Cardiac muscle cell (in vitro differentiated cells and primary cell): ENCODE data around the gene SSBP2. TPM values are rescaled to one million over a fixed set of nuclear protein-coding genes. Genes with fewer than 3 reads are reported as not detected.

Experiments
- DNase-seq, 2 donors: peaks; one replicate each; pipeline versions ENCODE4 v3.0.0 to v3.0.0-alpha.2; 2010 to 2017; ENCODE audit warnings: low read depth in 1 of 2, low spot score in 1 of 2
- H3K27ac ChIP-seq: fragments of 200-600 bp; sonication (generic); 2 replicates; pipeline ENCODE4 v1.5.1; 2016
- H3K27me3 ChIP-seq: fragments of 200-600 bp; sonication (generic); 2 replicates; pipeline ENCODE4 v1.6.0; 2016; ENCODE audit warnings: control low read depth
- H3K36me3 ChIP-seq: fragments of 200-600 bp; sonication (generic); 2 replicates; pipeline ENCODE4 v1.5.1; 2016; ENCODE audit warnings: control low read depth
- H3K4me1 ChIP-seq: fragments of 200-600 bp; sonication (generic); 2 replicates; pipeline ENCODE4 v1.8.1; 2017; ENCODE audit warnings: low read depth, mild to moderate bottlenecking, mixed run types
- H3K4me3 ChIP-seq: fragments of 200-600 bp; sonication (generic); 2 replicates; pipeline ENCODE4 v1.5.1; 2016; ENCODE audit warnings: mild to moderate bottlenecking
- H3K9me3 ChIP-seq: fragments of 200-600 bp; sonication (generic); 2 replicates; pipeline ENCODE4 v1.5.1; 2017; ENCODE audit warnings: low read depth, mild to moderate bottlenecking, control low read depth
- polyA plus RNA-seq: library from polyadenylated mRNA; unstranded; fragments of >200 nt; fragmentation: Nextera tagmentation; extraction: Ambion mirVana; gene quantifications from 2 replicates; pipeline ENCODE4 v1.2.1, GENCODE V29; 2016
- total RNA-seq: library from RNA; depleted of rRNA; stranded (reverse); fragments of >200 nt; gene quantifications from 2 replicates; pipeline ENCODE4 v1.2.3, GENCODE V29; 2016
- TF ChIP-seq, protein P1 (sequence below): IDR thresholded peaks from 2 replicates; pipeline ENCODE4 v1.5.1; 2012; ENCODE audit warnings: low read depth, mild to moderate bottlenecking, low read length

Gene SSBP2
- total and polyA plus RNA-seq, 2 experiments from 2014 or later: 117 to 174 TPM

- peak overlapping the region; percentile 53 for H3K27ac ChIP-seq
- DNase-seq: no peak
- H3K4me1 ChIP-seq: no peaks in the 10 kb centered on the region
- no peak overlapping the region for H3K4me3 ChIP-seq
- H3K36me3 ChIP-seq: no peaks in the 10 kb centered on the region
- TF ChIP-seq, protein P1, sequence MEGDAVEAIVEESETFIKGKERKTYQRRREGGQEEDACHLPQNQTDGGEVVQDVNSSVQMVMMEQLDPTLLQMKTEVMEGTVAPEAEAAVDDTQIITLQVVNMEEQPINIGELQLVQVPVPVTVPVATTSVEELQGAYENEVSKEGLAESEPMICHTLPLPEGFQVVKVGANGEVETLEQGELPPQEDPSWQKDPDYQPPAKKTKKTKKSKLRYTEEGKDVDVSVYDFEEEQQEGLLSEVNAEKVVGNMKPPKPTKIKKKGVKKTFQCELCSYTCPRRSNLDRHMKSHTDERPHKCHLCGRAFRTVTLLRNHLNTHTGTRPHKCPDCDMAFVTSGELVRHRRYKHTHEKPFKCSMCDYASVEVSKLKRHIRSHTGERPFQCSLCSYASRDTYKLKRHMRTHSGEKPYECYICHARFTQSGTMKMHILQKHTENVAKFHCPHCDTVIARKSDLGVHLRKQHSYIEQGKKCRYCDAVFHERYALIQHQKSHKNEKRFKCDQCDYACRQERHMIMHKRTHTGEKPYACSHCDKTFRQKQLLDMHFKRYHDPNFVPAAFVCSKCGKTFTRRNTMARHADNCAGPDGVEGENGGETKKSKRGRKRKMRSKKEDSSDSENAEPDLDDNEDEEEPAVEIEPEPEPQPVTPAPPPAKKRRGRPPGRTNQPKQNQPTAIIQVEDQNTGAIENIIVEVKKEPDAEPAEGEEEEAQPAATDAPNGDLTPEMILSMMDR: no peak
- H3K27me3 ChIP-seq: no peaks in the 10 kb centered on the region
- H3K9me3 ChIP-seq: no peaks in the 10 kb centered on the region
These were observed 322.5 kb downstream of the SSBP2 start for GRCh38 chr5:81428446-81428845.

DNA sequence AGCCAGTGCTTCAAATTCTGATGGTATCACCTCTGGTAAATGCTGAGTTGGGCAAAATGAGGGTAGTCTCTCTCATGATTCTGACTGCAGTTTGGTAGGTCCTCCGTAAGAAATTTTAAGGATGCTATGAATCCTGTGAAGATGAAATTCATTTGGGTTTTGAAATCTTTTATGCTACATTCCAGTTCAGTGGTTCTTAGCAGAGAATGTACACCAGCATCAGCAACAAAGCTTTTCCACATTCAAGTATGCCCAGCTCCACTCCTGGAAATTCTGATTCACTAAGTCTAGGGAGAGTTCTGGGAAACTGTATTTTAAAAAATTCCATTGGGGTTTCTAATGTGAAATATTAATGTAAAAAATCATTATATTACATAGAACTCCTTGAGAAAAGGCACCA, 323.3 kb downstream of the SSBP2 start:
- no peaks in the 10 kb centered on the region for H3K9me3 ChIP-seq
- no peaks in the 10 kb centered on the region for H3K27me3 ChIP-seq
- H3K4me1 ChIP-seq: no peaks in the 10 kb centered on the region
- no peaks in the 10 kb centered on the region for H3K36me3 ChIP-seq
- H3K27ac ChIP-seq: peak overlapping the region; percentile 53
- H3K4me3 ChIP-seq: no peak overlapping the region
- DNase-seq: no peak
- TF ChIP-seq, protein P1: no peak

- Histone ChIP-seq H3K27ac (peak overlapping the region; percentile 59), H3K4me3 (no peak overlapping the region), H3K4me1 (no peaks in the 10 kb centered on the region), H3K27me3 (no peaks in the 10 kb centered on the region), H3K9me3 (no peaks in the 10 kb centered on the region), H3K36me3 (no peaks in the 10 kb centered on the region)
- TF ChIP-seq, protein P1: no peak
- no peak for DNase-seq
These were observed 324.4 kb downstream of the SSBP2 start for GRCh38 chr5:81426359-81427030.

DNA sequence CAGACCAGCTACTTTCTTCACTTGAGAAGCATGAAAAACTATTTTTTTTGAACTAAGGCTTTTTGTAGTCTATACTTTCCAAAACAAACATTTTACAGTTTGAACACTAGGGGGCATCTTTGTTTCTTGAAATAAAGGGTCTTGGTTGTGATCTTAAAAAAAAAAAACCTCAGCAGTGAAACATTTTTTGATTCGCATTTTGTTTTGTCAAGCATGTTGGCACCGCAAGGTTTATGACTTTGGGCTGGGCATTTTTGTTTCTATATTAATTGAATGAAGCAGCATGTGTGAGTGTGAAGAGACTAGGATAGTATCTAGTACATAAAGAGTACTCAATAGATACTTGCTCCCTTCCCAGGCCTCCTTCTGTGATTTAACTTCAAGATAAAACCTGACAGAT, 325.3 kb downstream of the SSBP2 start:
- no peaks in the 10 kb centered on the region for H3K27me3 ChIP-seq
- no peak overlapping the region for H3K27ac ChIP-seq
- H3K36me3 ChIP-seq: no peaks in the 10 kb centered on the region
- no peaks in the 10 kb centered on the region for H3K9me3 ChIP-seq
- peak; percentile 59 to 64 for DNase-seq
- H3K4me3 ChIP-seq: no peak overlapping the region
- no peaks in the 10 kb centered on the region for H3K4me1 ChIP-seq
- TF ChIP-seq, protein P1: peak; percentile 51

DNA sequence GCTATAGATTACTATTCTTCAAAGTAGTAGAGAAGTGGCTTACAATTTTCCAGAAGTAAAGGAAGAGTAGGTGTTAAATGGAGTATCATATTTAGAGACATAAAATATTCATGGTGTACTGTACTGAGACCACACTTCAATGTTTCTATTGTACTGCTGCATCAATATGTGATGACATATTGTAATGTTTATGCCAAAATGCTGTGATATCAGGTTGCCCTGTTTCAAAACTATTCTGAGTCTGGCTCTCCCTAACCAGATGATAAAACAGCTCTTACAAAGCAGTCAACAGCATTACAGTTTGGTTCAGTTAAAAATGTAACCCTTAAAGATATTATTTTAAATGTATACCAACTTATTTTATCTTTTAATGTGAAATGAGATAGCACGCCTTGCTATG, 326.2 kb downstream of the SSBP2 start:
- H3K27ac ChIP-seq: no peak overlapping the region
- peaks cover 6% of the 10 kb centered on the region for H3K36me3 ChIP-seq
- TF ChIP-seq, protein P1: no peak
- H3K4me3 ChIP-seq: no peak overlapping the region
- no peaks in the 10 kb centered on the region for H3K9me3 ChIP-seq
- DNase-seq: peak in 1 of 2 donors; percentile 49
- no peaks in the 10 kb centered on the region for H3K27me3 ChIP-seq
- H3K4me1 ChIP-seq: no peaks in the 10 kb centered on the region

DNA sequence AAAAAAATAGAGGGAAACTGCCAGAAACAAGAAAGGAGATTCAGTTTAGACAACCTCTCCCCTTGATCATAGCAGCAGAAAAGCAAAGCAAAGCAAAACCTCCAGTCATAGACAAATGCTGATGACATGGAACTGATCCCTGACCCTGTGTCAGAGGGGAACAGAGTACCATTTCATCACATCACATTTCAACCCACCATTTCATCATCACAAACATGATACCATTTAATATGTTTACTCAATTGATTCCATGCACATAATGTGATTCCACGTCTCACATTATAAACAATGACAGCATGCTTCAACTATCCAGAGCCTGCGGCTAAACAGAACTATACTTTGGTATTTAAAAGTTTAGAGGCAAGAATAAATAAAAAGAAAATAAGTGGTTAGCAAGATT, 328.2 kb downstream of the SSBP2 start:
- TF ChIP-seq, protein P1: no peak
- Histone ChIP-seq H3K4me3 (no peak overlapping the region), H3K9me3 (no peaks in the 10 kb centered on the region), H3K4me1 (no peaks in the 10 kb centered on the region), H3K27me3 (no peaks in the 10 kb centered on the region), H3K36me3 (peaks cover 11% of the 10 kb centered on the region), H3K27ac (no peak overlapping the region)
- DNase-seq: no peak
